GM19035 (cell line): ENCODE measurements around the gene PARP6.
"Not testable (repeated sequence)": the region's sequence is repeated elsewhere in the genome, so short reads cannot be mapped to it uniquely, and the experiment has no call there.

Experiments
- ATAC-seq: cut with Tn5 transposase; IDR thresholded peaks from one replicate; pipeline ENCODE4 v1.9.1; 2021; ENCODE audit not compliant: unreplicated experiment

The PARP6 gene

DNA sequence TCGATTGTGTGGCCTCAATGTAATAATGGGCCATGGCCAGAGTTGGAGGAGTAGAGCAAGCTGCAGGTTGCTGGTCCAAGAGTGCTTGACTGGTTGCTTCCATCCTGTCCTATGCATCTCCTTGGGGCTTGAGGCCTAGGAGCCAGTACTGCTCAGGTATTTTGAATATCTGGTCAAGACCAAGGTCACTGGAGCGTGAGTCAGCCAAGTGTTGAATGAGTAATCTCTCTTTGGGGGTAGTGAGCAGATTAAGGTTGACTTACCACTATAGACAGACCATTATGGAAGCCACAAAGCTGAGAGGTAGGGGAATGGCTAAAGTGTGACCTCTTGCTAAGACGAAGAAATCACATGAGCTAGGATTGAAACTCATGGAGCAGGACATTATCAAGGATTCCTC is 9.4 kb upstream of the PARP6 start:
- no peak for ATAC-seq

DNA sequence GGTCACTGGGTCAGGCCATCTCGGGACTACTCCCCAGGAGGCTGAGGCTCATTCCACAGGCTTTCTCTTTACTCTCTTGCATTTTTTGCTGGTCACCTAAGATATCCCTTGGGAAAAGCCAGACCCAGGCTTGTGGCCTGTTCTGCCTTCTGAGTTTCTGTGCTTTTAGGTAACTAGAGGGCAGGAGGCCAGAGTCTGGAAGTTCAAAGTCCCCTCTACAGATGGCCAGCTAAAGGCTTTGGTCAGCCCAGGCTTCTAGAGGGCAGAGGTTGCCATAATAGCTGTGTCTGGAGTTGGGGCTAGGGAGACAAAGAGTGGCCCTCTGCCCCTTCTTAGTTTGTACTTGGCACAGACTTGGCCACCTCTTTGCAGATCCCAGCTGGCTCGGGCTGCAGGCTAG is 8.4 kb upstream of the PARP6 start:
- ATAC-seq: no peak

DNA sequence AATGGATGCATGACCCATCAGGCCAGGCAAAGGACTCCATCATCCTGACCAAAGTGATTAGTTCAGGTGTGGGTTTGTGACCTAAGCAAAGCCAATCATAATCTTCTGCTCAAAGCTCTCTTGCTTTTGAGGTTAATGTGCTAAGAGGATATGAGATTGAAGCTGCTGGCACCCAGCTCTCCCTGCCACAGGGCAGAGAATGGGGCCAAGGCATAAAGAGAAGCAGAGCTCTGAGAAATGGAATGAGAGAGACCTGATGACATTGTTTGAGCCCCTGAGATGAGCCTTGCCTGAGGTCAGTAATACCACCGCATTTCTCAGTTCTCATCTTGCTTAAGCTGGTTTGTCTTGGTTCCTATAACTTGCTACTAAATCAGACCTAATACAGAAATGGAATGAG is 6.4 kb upstream of the PARP6 start:
- ATAC-seq: no peak

DNA sequence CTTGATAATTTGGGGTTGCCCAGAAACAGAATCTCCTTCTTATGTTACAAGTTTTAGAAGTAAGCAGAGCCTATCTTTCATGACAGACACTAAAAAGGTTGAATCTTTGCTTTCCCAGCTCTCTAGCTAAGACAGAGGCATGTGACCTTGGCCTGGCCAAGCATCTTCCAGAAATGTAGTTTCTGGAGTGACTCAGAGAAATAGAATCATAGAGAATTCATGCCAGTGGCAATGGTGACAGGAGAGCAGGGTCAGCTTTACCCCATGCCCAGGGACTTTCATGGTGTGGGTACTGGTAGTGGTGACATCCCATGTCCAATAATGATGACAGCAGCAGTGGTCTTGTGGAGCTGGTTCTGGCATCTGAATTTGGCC is 4.0 kb upstream of the PARP6 start:
- ATAC-seq: no peak

DNA sequence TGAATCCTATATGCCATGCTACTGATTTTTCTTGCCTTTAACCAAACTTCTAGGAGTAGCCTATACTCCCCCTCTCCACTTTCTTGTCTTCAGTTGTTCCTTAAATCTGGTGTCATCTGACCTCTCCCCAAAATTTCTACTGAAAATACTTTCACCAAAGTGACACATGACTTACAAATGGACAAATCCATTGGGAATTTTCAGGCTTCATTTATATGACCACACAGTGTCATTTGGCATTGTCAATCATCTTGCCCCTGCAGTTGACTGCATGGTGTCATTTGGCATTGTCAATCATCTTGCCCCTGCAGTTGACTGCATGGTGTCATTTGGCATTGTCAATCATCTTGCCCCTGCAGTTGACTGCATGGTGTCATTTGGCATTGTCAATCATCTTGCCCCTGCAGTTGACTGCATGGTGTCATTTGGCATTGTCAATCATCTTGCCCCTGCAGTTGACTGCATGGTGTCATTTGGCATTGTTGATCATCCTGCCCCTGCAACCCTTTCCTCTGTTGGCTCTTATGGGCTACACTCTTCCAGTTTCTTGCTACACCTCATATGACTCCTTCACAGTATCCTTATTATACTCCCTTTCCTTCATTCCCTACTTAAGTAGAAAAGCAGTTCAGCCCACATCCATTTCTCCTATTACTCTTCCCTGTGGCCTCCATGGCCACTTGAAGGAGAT is 3.4 kb upstream of the PARP6 start:
- ATAC-seq: not testable (repeated sequence)

DNA sequence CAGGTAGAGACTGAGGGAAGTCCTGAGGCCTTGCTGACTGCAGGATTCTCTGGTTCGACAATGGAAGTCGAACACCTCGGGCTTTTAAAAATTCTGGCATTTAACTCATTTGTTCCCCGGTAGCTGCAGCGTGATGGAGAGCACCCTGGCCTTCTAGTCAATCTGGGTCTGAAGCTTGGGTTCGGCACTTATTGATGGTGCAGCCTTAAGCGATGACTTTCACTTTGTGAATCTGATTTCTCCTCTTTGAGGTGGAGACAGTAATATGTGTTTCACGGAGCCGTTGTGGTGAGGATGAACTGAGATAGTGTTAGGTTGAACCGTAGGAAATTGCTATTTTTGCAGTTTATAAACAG is 621 bp upstream of the PARP6 start:
- no peak for ATAC-seq

DNA sequence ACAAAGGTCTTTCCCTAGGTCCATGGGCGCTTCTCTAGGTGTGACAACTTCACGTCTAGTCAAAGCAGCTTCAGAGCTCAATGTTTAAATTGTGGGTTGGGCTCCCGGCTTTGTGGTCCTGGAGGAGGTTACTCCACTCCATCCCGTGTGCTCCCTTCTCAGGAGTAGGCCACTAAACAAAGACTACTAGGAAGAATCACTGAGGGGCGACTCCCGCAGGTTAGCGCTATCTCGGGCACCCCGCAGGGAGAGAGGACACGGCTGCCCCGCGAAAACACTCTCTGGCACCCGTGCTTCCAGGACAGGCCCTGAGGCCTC is 500 bp downstream of the PARP6 start:
- ATAC-seq: no peak

DNA sequence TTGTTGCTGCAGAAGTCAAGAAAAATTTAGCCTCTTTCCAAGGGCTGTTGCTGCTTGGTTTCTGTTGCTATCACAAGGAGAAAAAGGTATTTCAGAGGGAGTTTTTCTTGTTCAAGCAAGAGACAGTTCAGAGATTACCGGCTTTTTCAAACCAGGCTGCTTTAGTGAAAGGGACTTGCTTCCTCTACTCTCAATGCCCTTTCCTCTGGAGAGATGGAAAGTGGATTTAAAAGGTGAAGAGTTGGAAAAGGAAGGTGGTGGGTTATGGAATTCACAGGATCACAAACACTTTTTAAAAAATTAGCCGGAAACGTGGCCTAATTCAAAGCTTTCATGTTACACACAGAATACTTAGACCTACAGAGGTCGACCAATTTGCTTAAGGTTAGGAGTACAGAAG is 1.1 kb downstream of the PARP6 start:
- ATAC-seq: no peak

DNA sequence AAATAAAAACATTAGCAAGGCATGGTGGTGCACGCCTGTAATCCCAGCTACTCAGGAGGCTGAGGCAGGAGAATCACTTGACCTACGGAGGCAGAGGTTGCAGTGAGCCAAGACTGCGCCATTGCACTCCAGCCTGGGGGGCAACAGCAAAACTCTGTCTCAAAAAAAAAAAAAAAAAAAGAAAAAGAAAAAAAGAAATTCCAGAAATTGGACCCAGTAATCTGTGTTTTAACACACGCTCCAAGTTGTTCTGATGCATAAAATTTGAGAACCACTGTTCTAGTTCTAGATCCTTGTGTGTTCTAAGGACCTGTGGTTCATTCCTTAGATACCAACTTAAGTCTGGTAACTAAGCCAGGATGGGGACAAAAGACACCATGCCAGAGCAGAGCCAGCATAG is 2.6 kb downstream of the PARP6 start:
- ATAC-seq: no peak

DNA sequence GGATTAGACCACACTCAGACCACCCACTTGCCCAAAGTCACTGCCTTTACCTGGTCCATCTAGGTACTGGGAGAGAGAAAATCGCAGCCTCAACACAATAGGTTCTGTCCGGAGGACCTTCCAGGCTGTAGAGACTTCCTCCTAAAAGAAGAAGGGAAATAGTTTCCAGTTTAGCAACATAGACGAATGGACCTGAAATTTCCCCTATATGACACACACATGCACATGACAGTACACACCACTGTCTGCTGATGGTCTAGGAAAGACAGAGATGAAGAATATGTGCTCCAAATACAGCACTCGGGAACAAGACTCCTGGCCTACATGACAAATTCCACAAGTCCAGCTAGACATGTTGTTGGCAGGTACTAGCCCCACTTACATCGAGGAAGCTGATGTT is 7.3 kb downstream of the PARP6 start:
- no peak for ATAC-seq

DNA sequence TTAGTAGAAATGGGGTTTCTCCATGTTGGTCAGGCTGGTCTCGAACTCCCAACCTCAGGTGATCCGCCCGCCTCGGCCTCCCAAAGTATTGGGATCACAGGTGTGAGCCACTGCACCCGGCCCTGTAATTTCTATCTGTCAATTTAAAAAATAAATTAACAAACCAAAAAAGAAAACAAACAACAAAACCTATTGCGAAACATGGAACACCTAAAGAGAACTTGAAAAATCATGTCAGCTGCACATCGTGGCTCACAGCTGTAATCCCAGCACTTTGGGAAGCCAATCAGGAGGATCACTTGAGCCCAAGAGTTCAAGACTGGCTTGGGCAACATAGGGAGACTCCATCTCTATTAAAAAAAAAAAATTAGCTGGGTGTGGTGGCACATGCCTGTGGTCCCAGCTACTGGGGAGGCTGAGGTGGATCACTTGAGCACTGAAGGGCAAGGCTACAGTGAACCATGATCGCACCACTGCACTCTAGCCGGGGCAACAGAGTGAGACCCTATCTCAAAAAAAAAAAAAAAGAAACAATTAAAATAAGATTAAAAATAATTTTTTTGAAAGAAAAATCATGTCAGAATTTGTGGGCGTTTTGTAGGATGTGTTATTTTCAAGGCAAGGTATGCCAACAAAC is 19.6 kb downstream of the PARP6 start:
- no peak for ATAC-seq

DNA sequence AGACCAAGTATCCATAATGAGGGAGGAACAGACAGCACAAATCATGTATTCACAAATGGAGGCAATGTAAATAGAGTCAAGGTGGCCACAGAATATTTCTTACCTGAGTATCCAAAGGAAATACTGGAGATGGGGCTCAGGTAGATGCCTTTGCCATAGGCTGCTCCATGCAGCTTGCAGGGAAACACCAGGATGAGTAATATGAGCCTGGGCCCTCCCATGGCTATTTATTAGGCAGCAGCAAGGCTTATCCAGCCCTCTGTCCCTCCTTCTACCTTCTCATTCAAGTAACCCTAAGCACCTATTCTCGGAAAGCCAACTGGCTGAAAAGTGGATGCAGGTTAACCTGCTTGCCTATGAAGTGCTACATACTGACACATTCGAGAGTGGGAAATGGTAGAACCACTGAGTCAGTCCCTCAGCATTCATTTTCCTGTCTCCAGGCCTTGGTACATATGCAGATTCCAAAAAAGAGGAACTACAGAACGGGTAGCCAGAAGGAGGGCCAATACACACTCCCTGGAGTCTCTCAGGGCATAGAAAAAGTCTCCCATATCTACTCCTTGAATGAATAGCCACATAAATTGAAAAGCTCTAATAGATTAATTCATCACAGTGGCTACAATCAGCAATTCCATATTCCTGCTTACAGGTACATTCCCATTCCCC is 23.1 kb downstream of the PARP6 start:
- no peak for ATAC-seq

DNA sequence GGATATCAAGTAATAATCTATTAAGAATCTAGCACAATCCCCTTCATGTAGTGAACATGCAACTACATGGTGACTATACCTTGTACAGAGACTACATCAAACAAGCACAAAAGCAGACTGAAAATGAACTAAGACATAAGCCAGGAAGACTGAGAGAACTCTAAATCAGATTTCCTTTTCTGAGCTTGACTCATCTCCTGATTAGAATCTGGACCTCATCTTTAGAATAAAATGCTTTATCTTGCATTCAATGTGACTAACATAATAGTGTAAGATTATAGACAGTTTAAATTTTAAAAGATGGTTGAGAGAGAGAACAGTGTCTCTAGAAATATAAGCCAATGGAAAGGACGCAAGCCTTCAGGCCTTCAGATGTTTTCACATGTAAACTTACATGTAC is 23.8 kb downstream of the PARP6 start:
- ATAC-seq: no peak

DNA sequence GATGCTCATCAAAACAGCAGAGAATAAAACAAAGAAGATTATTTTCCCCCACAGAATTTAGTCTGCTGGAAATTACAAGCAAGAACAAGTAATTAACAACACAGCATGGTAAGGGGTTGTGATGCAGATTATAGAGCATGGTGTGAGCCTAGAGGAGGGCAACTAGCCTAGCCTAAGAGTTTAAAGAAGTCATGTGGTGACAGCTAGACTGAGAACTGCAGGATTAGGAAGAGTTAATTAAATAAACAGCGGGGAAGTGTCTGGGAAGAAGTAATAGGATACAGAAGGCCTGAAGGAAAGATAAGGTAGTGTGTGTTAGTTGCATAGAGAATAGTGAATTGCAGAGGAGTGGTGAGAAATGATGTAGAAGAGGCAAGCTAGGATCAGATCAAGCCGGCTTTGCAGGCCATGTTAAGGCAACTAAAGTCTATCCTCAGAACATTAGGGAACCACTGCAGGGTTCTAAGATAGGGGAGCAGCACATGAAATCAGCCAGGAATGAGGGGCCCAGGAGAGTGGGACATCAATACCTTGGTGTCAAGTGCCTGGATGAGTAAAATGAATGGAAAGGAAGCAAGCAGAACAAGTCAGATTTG is 29.5 kb downstream of the PARP6 start:
- no peak for ATAC-seq

DNA sequence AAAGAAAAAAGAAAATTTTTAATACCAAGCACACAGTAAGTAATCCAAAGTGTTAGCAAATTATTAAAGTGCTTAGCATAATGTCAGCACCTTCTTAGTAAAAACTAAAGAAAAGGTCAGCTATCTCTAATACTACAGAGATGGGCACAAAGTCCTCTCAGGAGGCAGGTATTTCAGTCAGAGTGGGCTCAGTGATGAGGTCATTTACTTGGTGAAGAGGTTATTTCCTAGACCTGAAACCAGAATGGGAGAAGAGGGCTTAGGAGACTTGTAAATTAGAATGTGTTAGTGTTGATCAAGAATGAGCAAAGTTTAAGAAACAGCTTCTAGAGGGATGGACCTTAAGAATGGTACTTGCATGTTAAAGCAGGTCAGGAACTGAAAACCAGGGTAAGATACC is 32.7 kb downstream of the PARP6 start:
- ATAC-seq: no peak

DNA sequence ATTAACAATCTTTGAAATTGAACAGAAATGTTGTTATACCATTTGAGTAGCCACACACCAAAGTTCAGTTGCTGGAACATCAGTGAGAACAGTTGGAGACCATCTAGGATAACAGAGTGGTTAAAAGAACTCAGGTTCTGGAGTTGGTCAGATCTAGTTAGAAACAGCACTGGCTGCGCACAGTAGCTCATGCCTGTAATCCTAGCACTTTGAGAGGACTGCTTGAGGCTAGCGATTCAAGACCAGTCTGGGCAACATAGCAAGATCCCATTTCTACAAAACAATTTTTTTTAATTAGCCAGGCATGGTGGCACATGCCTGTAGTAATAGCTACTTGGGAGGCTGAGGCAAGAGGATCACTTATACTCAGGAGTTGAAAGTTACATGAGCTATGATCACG is 33.8 kb downstream of the PARP6 start:
- ATAC-seq: no peak

DNA sequence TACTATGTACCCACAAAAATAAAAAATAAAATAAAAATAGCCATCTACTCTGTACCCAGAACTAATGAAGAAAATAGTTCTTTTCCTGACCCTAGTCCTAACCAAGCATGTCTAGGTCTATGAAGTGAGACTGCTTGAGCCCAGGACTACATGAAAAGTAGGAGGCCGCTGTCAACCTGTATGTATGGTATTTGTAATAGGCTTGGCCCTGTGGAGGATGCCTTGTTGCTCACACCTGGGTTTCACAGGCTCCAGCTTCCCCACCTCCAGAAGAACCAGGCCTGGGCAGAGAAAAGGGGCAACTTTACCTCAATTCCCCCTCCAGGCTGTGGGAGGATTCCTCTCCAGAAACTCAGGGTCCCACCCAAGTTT is 34.5 kb downstream of the PARP6 start:
- ATAC-seq: no peak

DNA sequence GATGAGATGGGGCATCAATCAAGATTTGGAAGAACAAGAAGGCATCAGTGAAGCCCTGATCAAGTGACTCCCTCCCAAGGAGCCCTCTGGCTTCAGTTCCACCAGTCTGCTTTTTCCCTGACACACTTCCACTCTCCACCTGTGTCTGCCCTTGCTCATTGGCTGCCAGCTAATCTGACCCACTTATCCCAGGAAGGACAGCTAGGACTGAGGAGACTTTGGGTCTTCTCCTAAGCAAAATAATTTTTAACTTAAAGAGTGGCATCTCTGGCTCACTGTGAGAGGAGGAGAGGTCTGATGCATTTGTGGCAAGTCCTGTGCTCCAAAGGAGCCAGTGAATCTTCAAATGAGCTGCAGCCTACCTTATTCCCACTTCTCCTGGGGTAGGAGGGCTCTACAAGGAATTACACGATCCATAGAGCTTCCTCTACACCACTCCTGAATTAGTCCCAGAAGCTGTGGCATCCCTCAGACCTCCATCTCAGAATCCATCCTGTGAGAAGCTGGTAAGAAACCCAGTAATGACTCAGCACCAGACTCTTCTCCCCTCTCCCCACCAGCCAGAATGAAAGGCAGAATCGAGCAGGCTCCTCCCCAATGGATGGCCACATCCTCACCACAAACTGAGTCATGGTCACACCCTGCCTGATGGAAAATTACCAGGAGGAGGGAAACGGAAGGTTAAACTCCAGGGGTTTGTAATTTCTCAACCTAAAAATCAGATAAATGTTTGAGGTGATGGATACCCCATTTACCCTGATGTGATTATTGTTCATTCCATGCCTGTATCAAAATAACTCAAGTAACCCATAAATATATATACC is 35.1 kb downstream of the PARP6 start:
- peak; percentile 67 for ATAC-seq

DNA sequence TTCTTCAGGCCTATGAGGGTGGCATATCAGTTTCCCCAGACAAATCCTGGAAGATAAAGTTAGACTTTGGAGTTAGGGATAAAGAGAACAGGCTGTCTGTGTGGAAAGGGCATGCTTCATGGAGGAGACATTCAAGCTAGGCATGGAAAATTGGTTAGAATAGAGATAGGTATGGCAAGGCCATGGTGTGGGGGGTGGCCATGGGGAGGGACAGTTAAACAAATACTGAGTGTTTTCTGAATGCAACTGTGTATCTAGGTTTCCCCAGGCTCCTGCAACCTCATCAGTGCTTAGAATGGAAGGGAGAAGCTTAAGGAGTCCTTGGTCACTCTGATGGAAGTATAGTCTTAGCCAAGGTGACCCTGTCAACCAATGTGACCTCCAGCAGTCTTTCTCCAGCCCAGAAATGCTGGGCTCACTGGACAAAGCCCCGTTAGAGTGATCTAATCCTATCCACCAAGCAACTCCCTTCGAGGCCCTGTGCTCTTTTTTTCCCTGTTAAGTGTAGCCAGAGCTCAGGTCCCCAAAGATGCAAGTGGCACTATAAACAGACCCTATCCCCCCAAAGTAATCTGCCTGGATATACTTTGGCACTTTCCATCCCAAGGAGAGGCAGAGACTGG is 35.9 kb downstream of the PARP6 start:
- no peak for ATAC-seq

DNA sequence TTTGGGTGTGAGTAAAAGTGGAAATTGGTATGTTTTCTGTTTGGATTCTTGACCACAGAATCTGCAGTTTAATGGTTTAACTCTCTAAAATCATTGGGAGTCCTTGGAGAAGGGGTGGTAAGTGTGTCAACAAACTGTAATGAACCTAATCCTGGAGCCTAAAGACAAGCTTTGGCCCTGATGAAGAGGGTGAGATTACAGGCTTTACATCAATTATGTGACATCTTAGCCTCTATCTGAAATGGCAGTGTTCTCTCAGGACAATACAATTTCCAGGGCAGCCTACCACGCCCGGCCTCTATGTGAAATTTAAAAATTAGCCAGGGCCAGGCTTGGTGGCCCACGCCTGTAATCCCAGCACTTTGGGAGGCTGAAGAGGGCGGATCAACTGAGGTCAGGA is 37.1 kb downstream of the PARP6 start:
- no peak for ATAC-seq

DNA sequence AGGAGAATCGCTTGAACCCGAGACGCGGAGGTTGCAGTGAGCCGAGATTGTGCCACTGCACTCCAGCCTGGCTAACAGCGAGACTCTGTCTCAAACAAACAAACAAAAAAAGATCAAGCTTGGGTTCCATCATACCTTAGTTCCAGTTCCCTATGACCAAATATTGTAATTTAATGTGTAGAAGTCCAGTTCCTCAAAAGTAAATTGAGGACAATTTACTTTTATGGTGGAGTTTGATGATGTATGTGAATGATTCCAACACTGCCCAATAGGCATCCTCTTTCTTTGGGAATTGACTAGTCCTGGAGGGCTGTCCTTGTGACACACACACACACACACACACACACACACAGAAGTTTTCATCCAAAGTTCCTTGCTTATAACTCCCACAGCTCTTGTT is 38.6 kb downstream of the PARP6 start:
- ATAC-seq: no peak
